Measurements from ENCODE around the gene SLC6A3. TPM values are rescaled to one million over a fixed set of nuclear protein-coding genes. Genes with fewer than 3 reads are reported as not detected.

Gene SLC6A3
- total RNA-seq, 1 experiment from 2014 or later, result 0.74 TPM

GRCh38 chr5:1435369-1435768, 9.9 kb downstream of the SLC6A3 start:
- H3K4me1 Mint-ChIP-seq, result peaks cover 8% of the 10 kb centered on the region; the same call in 1 of the 2 replicates
- H3K9me3 Mint-ChIP-seq, result peaks cover 34% of the 10 kb centered on the region
- TF ChIP-seq JUN (CRISPR knock-in tag; IDR thresholded peaks at IDR 0.05) (no peak), ZNF138 (CRISPR knock-in tag; conservative IDR thresholded peaks at IDR 0.05) (no peak), CREM (CRISPR knock-in tag; IDR thresholded peaks at IDR 0.05) (no peak), ETV6 (CRISPR knock-in tag; IDR thresholded peaks at IDR 0.05) (no peak), MYBL2 (CRISPR knock-in tag; IDR thresholded peaks at IDR 0.05) (no peak), SOX15 (CRISPR knock-in tag; IDR thresholded peaks at IDR 0.05) (no peak), ARID4B (CRISPR knock-in tag; IDR thresholded peaks at IDR 0.05; ENCODE audit: borderline replicate concordance) (no peak), SMAD3 (CRISPR knock-in tag; IDR thresholded peaks at IDR 0.05; ENCODE audit: borderline replicate concordance) (no peak), STAT6 (CRISPR knock-in tag; conservative IDR thresholded peaks at IDR 0.05; ENCODE audit: low read depth) (no peak), USF2 (CRISPR knock-in tag; IDR thresholded peaks at IDR 0.05) (no peak), FOXK1 (CRISPR knock-in tag; IDR thresholded peaks at IDR 0.05) (no peak), NR1H2 (CRISPR knock-in tag; IDR thresholded peaks at IDR 0.05) (no peak), NFATC4 (CRISPR knock-in tag; IDR thresholded peaks at IDR 0.05) (no peak), ZNF532 (CRISPR knock-in tag; IDR thresholded peaks at IDR 0.05; ENCODE audit: borderline replicate concordance) (no peak), ZBTB43 (CRISPR knock-in tag; IDR thresholded peaks at IDR 0.05) (no peak), IRF1 (CRISPR knock-in tag; IDR thresholded peaks at IDR 0.05) (no peak), PRDM15 (CRISPR knock-in tag; IDR thresholded peaks at IDR 0.05) (no peak)
- peaks cover 14% of the 10 kb centered on the region for H3K36me3 Mint-ChIP-seq
- H3K27ac Mint-ChIP-seq, result no peak overlapping the region
- DNase-seq (ENCODE audit: low spot score) (no peak), ATAC-seq (no peak)
- ChIA-PET CTCF (interaction anchor here (0.6 to 1.5 kb wide), 2 partner anchors 137 to 209 kb away, joined by 4 to 5 read pairs; no protein-coding TSS in a partner anchor), POLR2A (no interaction called here)
- H3K27me3 Mint-ChIP-seq (ENCODE audit: low read depth), result peaks cover 12% of the 10 kb centered on the region
- H3K4me3 Mint-ChIP-seq, result no peak overlapping the region
